SK-N-SH treated with all-trans-retinoic acid at 6 μM for 48 hours (cell line): Measurements from ENCODE around the gene STPG2.
"Not testable (repeated sequence)": the region's sequence is repeated elsewhere in the genome, so short reads cannot be mapped to it uniquely, and the experiment has no call there.

Source experiments
- ESRRG ChIP-seq: fragments of 250-450 bp; sonication (Bioruptor Pico); IDR thresholded peaks from 2 replicates; pipeline ENCODE4 v1.6.1; 2021; ENCODE audit warnings: mild to moderate bottlenecking
- TCF4 ChIP-seq: fragments of 250-450 bp; sonication (Bioruptor Pico); IDR thresholded peaks from 2 replicates; pipeline ENCODE4 v1.8.0; 2021; ENCODE audit warnings: mild to moderate bottlenecking, moderate library complexity, borderline replicate concordance
- ZFP30 ChIP-seq: fragments of 450-650 bp; formaldehyde crosslinking; IDR thresholded peaks from 2 replicates; pipeline ENCODE4 v1.5.0; 2022; ENCODE audit warnings: mild to moderate bottlenecking, moderate library complexity
- ZNF8 ChIP-seq: fragments of 450-650 bp; formaldehyde crosslinking; IDR thresholded peaks from 2 replicates; pipeline ENCODE4 v1.5.0; 2020; ENCODE audit warnings: mild to moderate bottlenecking, moderate library complexity
- TF ChIP-seq, protein P1 (sequence below): fragments of 250-450 bp; sonication (Bioruptor Pico); IDR thresholded peaks from 2 replicates; pipeline ENCODE4 v1.8.0; 2021; ENCODE audit warnings: low read depth, mild to moderate bottlenecking, moderate library complexity, borderline replicate concordance

DNA sequence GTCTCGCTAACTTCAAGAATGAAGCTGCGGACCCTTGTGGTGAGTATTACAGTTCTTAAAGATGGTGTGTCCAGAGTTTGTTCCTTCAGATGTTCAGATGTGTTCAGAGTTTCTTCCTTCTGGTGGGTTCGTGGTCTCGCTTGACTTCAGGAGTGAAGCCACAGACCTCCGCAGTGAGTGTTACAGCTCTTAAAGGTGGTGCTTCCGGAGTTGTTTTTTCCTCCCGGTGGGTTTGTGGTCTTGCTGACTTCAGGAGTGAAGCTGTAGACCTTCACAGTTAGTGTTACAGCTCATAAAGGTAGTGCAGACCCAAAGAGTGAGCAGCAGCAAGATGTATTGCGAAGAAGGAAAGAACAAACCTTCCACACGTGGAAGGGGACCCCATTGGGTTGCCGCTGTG is 592.6 kb downstream of the STPG2 start:
- not testable (repeated sequence) for TF ChIP-seq ZFP30 (CRISPR knock-in tag); ZNF8 (CRISPR knock-in tag); ESRRG (CRISPR knock-in tag); TCF4
- TF ChIP-seq, protein P1, sequence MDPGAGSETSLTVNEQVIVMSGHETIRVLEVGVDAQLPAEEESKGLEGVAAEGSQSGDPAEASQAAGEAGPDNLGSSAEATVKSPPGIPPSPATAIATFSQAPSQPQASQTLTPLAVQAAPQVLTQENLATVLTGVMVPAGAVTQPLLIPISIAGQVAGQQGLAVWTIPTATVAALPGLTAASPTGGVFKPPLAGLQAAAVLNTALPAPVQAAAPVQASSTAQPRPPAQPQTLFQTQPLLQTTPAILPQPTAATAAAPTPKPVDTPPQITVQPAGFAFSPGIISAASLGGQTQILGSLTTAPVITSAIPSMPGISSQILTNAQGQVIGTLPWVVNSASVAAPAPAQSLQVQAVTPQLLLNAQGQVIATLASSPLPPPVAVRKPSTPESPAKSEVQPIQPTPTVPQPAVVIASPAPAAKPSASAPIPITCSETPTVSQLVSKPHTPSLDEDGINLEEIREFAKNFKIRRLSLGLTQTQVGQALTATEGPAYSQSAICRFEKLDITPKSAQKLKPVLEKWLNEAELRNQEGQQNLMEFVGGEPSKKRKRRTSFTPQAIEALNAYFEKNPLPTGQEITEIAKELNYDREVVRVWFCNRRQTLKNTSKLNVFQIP: not testable (repeated sequence)
